ENCODE results near the gene DISP3.

The DISP3 gene

GRCh38 chr1:11486231-11487009, 7.5 kb downstream of the DISP3 start:
- DNase-seq (ENCODE audit: extremely low read depth in 1 of 2, low read depth in 1 of 2) = no peak

GRCh38 chr1:11487196-11487751, 8.3 kb downstream of the DISP3 start:
- DNase-seq (ENCODE audit: extremely low read depth in 1 of 2, low read depth in 1 of 2) = no peak

DNA sequence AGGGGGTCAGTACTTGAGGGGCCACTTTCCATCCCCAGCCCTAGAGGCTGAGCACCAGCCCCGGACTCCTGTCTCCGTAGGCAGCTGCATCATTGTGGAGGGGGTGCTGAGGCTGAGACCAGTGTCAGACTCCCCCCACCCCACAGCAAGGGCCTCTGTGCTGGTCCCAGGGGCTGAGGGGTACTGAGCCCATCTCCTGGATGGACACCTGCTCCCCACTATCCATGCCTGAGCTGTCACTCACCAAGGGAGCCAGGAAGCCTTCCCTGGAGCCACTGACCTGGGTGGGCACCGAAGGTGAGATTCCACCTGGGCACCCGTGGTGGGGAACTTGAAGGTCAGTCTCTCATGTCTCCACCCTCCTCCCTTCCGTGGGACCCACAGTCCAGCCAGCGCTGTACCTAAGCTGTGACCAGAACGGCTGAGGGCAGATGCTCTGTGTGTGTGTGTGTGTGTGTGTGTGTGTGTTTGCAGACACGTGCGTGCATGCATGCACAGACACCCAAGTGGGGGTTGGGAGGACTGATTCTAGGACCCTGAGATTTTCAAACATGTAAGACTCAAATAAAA, 9.3 kb downstream of the DISP3 start:
- DNase-seq (ENCODE audit: extremely low read depth in 1 of 2, low read depth in 1 of 2) = no peak

DNA sequence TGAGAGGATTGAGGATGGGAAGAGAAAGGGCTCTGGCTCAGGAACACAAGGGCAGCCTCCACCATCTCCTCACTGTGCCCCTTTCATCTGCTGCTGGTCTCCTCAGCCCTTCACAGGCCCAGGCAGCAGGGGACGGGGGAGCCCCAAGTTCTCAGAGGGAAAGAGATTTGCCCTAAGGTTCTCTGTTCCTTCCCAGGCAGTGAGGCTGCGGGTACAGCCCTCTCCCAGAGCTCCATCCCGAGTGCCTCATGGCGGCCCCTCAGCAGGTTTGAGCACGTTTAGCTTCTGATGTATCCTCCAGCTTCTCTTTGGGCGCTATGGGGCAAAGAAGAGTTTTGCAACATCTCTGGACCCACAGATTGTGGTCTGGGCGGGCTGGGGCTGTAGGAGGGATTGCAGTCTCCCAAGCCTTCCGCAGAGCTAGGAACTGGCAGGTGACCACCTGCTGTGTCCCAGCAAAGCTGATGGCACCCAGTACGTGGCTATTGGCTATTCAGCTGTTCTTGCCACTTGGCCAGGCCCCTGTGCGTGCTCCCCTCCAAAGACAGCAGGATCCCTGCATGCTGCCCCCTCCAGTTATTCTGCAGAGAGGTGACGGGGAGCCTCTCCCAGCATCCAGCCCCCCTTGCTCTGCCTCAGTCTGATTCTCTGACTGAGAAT, 10.1 kb downstream of the DISP3 start:
- no peak for DNase-seq (ENCODE audit: extremely low read depth in 1 of 2, low read depth in 1 of 2)

GRCh38 chr1:11492235-11492634, 13.3 kb downstream of the DISP3 start:
- no peak for DNase-seq (ENCODE audit: extremely low read depth in 1 of 2, low read depth in 1 of 2)

DNA sequence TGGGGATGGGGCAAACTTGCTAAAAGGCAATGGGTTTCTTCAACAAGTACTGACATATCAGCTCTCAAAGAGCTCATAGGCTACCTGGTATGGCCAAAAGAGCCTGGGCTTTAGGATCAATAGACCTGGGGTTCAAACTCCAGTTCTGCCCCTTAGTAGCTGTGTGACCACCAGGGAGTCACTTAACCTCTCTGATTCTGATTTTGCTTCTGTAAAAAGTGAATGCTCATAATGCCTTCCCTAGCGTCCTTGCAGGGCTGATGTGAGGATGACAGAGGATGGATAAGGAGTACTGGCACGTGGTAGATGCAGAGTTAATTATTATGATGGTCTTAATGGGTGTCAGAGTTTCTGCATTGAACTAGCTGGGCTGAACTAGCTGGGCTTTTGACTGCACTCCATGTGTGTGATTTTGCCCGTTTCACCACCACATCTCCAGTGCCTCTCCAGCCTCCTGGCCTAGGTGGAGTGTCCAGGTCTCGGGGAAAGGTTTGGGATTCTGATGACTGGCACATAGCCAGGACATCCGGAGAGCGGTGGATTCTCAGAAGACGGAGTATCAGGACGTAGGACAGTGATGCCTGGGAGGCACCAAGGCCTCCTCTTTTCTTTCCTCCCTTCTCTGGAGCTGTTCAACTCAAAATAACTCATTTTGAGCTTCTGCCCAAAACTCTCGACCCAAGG, 15.2 kb downstream of the DISP3 start:
- no peak for DNase-seq (ENCODE audit: extremely low read depth in 1 of 2, low read depth in 1 of 2)

DNA sequence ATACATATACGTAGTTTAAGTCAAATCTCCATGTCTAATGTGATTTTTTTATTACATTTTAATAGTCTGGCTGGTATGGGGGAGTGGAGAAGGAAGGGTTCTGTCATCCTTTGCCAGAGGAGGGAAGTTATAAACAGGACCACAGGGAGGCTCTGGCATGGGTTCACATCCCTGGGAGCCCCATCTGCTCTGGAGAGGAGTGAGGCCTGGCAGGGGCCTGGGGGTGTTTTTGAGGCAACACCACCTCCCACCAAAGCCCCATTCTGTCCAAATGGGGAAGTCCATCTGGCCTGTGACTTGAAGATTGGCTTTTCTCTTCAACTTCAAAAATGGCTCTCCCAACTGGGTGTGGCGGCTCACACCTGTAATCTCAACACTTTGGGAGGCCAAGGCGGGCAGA, 15.8 kb downstream of the DISP3 start:
- no peak for DNase-seq (ENCODE audit: extremely low read depth in 1 of 2, low read depth in 1 of 2)

DNA sequence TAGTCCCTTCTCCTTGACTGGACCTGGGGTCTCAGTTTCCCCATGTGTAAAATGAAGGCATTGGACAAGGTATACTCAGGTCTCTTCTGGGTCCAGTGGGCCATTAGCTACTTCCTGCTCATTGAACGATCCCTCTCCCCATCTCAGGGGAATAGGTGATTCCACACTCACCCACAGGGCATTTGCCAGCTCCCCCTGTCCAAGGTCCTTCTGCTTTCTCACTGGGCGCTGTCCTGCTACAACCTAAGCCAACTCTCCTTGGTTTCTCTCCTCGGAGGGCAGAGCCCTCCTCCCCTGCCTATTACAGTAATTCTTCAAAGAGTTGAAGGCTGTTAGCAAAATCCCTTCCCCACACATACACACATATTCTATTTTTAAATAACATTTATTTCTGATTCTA, 16.6 kb downstream of the DISP3 start:
- no peak for DNase-seq (ENCODE audit: extremely low read depth in 1 of 2, low read depth in 1 of 2)

GRCh38 chr1:11496551-11497080, 17.7 kb downstream of the DISP3 start:
- DNase-seq (ENCODE audit: extremely low read depth in 1 of 2, low read depth in 1 of 2) = no peak

GRCh38 chr1:11498956-11499594, 20.1 kb downstream of the DISP3 start:
- DNase-seq (ENCODE audit: extremely low read depth in 1 of 2, low read depth in 1 of 2) = no peak

GRCh38 chr1:11499601-11500331, 20.8 kb downstream of the DISP3 start:
- no peak for DNase-seq (ENCODE audit: extremely low read depth in 1 of 2, low read depth in 1 of 2)

DNA sequence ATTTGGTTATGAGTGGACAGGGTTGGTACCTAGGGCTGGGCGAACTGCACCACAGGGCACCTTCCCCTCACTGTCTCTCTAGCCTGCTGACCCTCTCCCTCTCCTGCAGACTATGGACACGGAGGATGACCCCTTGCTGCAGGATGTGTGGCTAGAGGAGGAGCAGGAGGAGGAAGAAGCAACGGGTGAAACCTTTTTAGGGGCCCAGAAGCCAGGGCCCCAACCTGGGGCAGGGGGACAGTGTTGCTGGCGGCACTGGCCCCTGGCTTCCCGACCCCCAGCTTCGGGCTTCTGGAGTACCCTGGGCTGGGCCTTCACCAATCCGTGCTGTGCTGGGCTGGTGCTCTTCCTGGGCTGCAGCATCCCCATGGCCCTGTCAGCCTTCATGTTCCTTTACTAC, 21.9 kb downstream of the DISP3 start:
- DNase-seq (ENCODE audit: extremely low read depth in 1 of 2, low read depth in 1 of 2) = no peak

DNA sequence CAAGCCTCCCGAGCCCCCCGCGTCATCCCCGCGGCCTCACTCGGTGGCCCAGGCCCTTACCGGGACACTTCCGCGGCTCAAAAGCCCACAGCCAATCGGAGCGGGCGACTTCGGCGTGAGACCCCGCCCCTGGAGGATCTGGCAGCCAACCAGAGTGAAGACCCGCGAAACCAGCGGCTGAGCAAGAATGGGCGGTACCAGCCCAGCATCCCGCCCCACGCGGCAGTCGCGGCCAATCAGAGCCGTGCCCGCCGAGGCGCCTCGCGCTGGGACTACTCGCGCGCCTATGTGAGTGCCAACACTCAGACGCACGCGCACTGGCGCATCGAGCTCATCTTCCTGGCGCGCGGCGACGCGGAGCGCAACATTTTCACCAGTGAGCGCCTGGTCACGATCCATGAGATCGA, 22.5 kb downstream of the DISP3 start:
- DNase-seq (ENCODE audit: extremely low read depth in 1 of 2, low read depth in 1 of 2) = no peak

DNA sequence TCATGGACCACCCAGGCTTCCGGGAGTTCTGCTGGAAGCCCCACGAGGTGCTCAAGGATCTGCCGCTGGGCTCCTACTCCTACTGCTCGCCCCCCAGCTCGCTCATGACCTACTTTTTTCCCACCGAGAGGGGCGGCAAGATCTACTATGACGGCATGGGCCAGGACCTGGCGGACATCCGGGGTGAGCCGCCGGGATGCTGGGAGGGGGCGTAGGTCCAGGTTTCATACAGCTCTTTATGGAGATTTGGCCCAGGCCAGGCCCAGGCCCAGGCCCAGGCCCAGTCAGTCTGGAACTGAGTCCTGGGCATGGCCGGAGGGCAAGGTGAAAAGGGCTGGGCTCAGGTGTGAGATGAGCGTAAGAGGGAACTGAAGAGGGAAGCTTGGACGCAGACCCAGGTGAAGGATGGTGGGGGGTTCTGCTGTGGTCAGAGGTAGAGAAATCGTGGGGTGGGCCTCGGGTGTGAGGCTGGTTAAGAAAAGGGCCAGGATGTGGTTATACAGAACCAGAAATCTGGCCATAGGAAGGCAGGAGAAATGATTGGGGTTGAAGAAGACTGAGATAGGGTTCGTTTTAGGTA, 23.0 kb downstream of the DISP3 start:
- DNase-seq (ENCODE audit: extremely low read depth in 1 of 2, low read depth in 1 of 2) = no peak

GRCh38 chr1:11502516-11502915, 23.6 kb downstream of the DISP3 start:
- no peak for DNase-seq (ENCODE audit: extremely low read depth in 1 of 2, low read depth in 1 of 2)

DNA sequence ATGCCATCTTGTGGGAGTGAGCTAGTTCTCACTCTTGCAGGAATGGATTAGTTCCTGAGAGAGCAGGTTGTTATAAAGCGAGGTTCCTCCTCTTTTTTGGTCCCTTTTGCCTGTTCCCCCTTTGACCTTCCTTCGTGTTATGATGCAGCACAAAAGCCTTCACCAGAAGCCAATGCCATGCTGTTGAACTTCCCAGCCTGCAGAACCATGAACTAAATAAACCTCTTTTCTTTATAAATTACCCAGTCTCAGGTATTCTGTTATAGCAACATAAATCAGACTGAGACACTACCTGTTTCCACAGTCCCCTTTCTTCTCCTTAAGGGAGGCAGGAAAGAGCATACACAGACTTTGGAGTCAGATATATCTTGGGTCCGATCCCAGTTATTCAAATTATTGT, 25.6 kb downstream of the DISP3 start:
- DNase-seq (ENCODE audit: extremely low read depth in 1 of 2, low read depth in 1 of 2) = no peak

GRCh38 chr1:11505591-11506538, 26.9 kb downstream of the DISP3 start:
- DNase-seq (ENCODE audit: extremely low read depth in 1 of 2, low read depth in 1 of 2) = no peak

DNA sequence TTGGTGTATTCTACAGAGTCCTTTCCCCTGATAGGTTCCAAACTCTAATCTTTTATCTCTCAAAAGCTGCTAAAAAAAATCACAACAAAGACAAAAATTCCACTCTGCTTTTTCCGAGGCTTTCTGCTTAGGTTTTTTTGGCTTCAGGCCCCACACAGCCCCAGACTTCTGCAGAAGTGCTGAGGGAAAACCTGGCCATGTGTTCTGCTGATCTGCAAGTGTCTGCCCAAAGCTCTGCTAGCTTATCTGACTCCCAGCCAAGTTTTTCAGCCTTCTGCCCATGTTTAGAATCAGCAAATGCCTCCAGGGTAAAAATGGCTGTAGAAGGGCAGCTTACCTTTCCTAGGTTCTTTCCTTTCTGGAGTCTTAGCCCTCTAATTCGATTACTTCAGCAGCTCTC, 28.4 kb downstream of the DISP3 start:
- no peak for DNase-seq (ENCODE audit: extremely low read depth in 1 of 2, low read depth in 1 of 2)

GRCh38 chr1:11513681-11514080, 34.7 kb downstream of the DISP3 start:
- no peak for DNase-seq (ENCODE audit: extremely low read depth in 1 of 2, low read depth in 1 of 2)

Data from stimulated activated CD8-positive, alpha-beta memory T cell treated with anti-CD3 and anti-CD28 coated beads, Interleukin-7, amount 100 ng/mL, for 48 hours (primary cell).